NK-92 (cell line): ENCODE results near the gene RAB3C.

ENCODE experiments used
- DNase-seq: peaks from one replicate; lab custom pipeline; 2025; ENCODE audit not compliant: unreplicated experiment; lab: John Stamatoyannopoulos, UW

The RAB3C gene

GRCh38 chr5:58868931-58869330 lies 286.1 kb downstream of the RAB3C start:
- no peak for DNase-seq

DNA sequence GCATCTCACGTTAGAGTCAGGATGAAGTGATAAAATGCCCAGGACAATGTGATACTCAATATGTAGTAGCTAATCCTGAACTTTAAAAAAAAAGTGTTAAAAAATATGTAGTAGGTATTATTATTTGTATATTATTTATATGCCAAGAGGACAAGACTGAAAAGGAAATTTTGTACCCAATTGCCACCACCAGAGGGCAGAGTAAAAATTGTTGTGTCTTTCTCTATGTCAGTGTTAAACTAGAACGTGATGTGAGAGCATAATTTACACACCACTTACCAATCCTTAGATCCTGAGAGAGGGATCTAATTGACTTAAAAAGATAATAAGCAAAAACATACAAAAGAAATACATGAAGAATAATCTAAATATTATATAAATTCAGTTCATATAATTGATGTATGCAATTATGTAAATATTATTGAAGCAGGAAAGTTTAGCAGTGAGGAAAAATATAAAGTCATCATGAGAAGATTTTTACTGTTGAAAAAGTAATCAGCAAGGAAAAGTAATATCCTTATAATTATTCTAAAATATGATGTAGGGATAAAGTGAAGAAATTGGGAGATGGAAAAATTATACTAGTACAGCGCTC lies 288.9 kb downstream of the RAB3C start:
- DNase-seq = no peak

- no peak for DNase-seq
These were observed 289.9 kb downstream of the RAB3C start for GRCh38 chr5:58872670-58873273.

GRCh38 chr5:58875599-58875998 lies 292.7 kb downstream of the RAB3C start:
- DNase-seq = no peak

GRCh38 chr5:58885260-58885659 lies 302.4 kb downstream of the RAB3C start:
- no peak for DNase-seq

GRCh38 chr5:58886315-58887207 lies 303.7 kb downstream of the RAB3C start:
- DNase-seq = no peak

- no peak for DNase-seq
These were observed 304.4 kb downstream of the RAB3C start for GRCh38 chr5:58887311-58887710.

DNA sequence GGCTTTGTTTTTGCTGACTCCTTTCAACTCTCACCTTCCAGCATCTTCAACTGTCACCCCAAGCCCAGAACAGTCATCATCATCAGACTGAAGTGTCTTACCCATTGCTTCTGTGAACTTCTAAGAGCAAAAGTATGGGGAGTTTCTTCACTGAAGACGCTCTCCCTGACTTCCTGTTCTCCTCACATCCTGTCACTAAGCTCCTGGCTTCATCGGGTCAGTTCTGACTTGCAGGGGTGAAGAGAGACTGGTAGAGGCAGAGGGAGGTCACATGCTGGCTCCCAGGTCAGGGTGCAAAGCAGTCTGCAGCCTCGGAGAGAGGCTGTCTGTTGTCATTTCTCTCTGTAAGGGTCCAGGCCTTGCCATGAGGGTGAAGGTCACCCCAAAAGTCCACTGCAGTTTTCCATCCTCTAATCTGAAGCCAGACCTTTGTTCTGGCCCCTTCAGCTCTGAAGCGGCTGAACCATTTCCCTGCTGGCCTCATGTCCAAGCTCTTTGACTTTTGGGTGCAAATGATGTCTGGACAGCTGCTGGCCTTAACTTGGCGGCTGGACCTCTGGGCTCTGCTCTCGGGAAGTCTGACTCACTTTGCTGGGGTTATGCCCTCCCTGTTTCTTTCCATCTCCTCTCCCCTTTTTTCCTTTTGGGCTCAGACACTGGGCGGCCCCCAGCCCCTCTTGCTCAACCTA lies 305.0 kb downstream of the RAB3C start:
- no peak for DNase-seq

DNA sequence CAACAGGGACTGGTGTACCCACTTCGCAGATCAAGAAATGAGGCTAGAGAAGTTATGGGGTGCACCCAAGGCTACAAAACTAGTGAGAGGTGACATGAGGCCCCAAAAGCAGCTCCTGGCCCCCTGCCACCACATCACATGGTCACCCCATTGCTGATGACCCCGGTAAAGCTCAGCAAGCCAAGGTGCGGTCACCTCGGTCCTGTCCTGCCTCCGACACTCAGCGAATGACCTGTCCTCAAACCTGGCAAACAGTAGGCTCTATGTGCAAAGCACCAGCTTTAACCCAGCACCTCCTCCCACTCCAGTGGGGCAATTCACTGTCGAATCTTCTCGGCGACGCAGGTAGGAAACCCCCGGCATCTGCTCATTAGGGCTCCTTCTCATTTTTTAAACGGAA lies 307.4 kb downstream of the RAB3C start:
- DNase-seq = no peak

DNA sequence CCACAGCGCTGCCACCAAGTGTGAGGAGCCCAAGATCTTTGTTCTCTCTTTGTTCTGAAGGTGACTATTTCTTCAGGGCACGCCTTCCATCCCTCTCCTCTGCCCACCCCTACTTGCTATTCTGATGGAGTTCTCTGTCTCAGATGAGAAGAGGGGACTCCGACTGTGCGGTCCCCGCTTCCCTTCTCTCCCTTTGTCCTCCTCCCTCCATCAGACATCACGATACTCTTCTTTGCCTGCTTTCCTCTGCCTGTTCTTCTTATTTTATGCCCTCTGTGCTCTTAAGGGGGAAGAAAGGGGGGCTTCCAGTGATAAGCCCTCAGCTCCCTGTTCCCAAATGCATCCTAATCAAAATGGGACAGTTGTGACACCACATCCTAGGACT lies 307.8 kb downstream of the RAB3C start:
- no peak for DNase-seq

GRCh38 chr5:58891086-58891970 lies 308.5 kb downstream of the RAB3C start:
- no peak for DNase-seq

DNA sequence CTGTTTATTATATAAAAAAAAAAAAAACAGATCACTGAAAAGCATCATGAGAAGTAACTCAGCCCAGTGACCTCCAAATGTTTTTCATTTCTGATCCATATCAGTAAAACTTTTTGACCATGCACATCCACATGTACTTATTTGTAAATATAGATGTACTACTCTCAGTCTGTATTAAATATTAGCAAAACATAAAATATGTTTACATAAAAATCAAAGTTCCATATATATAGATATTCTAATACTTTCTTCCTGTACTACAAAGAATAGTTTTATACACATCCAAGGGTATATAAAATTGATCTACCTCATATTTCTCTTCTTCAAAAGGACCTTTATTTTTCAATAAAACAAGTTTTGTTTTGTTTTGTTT lies 309.1 kb downstream of the RAB3C start:
- DNase-seq = no peak

DNA sequence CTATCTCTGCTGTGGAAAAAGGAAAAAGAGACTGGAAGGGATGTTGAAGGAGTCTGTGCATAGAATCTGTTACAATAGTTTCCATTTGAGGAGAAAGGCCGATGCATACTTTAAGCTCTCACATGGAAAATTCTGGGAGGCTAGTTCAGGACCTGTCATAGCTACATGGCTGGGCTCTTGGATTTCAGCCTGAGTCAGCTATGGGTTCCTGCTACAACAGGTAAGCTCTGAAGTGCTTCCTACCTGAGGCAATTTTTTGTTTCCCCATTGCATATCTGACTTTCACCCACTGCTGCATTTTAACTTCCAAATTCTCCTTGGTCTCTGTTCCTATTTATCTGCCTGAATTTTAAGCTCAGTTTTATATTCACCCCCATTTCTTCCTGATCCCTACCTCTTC lies 310.7 kb downstream of the RAB3C start:
- DNase-seq = no peak

GRCh38 chr5:58898006-58898405 lies 315.1 kb downstream of the RAB3C start:
- no peak for DNase-seq

GRCh38 chr5:58898538-58898937 lies 315.7 kb downstream of the RAB3C start:
- no peak for DNase-seq

GRCh38 chr5:58901271-58901670 lies 318.4 kb downstream of the RAB3C start:
- DNase-seq = no peak

DNA sequence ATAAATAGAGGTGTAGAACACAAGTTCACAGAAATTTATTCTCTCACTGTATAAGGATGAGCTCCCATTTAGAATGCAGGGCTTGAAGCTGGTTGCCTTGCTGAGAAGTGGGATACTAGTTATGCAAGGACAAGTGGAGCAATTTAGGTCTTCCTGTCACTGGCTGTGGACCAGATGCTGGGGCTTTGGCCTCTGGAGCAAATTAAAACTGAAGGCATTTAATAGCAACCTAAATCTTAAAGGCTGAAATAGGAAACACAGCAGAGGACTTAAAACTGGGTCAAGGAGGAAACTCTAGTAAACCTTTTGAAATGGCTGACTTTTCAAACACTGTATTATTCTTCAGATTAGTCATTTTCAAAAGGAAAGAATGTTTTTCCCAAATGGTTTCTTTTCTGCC lies 319.4 kb downstream of the RAB3C start:
- DNase-seq = no peak

- DNase-seq = no peak
These were observed 319.9 kb downstream of the RAB3C start for GRCh38 chr5:58902765-58903164.

GRCh38 chr5:58904737-58905136 lies 321.9 kb downstream of the RAB3C start:
- DNase-seq = no peak

- DNase-seq = no peak
These were observed 323.1 kb downstream of the RAB3C start for GRCh38 chr5:58905944-58906343.
